H1 (cell line): ENCODE measurements around the gene CNFN. TPM values are rescaled to one million over a fixed set of nuclear protein-coding genes. Genes with fewer than 3 reads are reported as not detected.

ENCODE experiments used
- CHD7 ChIP-seq: fragments of 300-600 bp; sonication (generic); IDR thresholded peaks from 2 replicates; pipeline ENCODE4 v1.7.1; 2012; ENCODE audit warnings: low read length, moderate library complexity, mild to moderate bottlenecking, inconsistent platforms; ENCODE audit not compliant: insufficient replicate concordance
- EP300 ChIP-seq, 2 experiments: IDR thresholded peaks; 1 replicate in 1 of 2; 2 replicates in 1 of 2; pipeline ENCODE4 v1.6.1; 2011 to 2012; ENCODE audit warnings: low read depth in 2 of 2, low read length in 2 of 2, mild to moderate bottlenecking in 2 of 2, borderline replicate concordance in 1 of 2, inconsistent platforms in 1 of 2, moderate library complexity in 1 of 2
- FOSL1 ChIP-seq: IDR thresholded peaks from 2 replicates; pipeline ENCODE4 v1.6.1; 2011; ENCODE audit warnings: mild to moderate bottlenecking, low read depth, low read length, moderate library complexity; ENCODE audit not compliant: insufficient read depth
- GTF2F1 ChIP-seq: IDR thresholded peaks from 2 replicates; pipeline ENCODE4 v1.6.1; 2012; ENCODE audit warnings: low read depth, low read length, improper control_type of control experiment, borderline replicate concordance
- RAD21 ChIP-seq, 2 experiments: IDR thresholded peaks in 1 of 2; conservative IDR thresholded peaks in 1 of 2; 2 replicates each; pipeline ENCODE4 v1.6.1; 2011; ENCODE audit warnings: low read depth in 2 of 2, low read length in 2 of 2, improper control_type of control experiment in 1 of 2, inconsistent platforms in 1 of 2, mild to moderate bottlenecking in 1 of 2, moderate library complexity in 1 of 2
- SIX5 ChIP-seq: IDR thresholded peaks from 2 replicates; pipeline ENCODE4 v1.6.1; 2011; ENCODE audit warnings: mild to moderate bottlenecking, low read depth, low read length
- TAF1 ChIP-seq: IDR thresholded peaks from 2 replicates; pipeline ENCODE4 v1.6.1; 2011; ENCODE audit warnings: mild to moderate bottlenecking, low read depth, low read length
- TBP ChIP-seq: IDR thresholded peaks from 2 replicates; pipeline ENCODE4 v1.6.1; 2011; ENCODE audit warnings: low read depth, low read length, improper control_type of control experiment
- polyA plus RNA-seq, 7 experiments: library from polyadenylated mRNA; depleted of rRNA in 3 of 7; stranded (reverse) in 5 of 7; unstranded in 2 of 7; fragments of >200 nt in 5 of 7; fragments of 200-250 nt in 2 of 7; gene quantifications; 1 replicate in 5 of 7; 2 replicates in 1 of 7; 4 replicates in 1 of 7; pipeline versions ENCODE4 v1.2.1 to v1.2.3, GENCODE V29; 2011 to 2013; ENCODE audit warnings: missing spikeins in 2 of 7, mixed read lengths in 2 of 7
- total RNA-seq: library from RNA; stranded (reverse); fragmentation: NEBNext Ultra II Directional; extraction: Animal tissue kit (Norgen Biotek cat#: 25700); gene quantifications from 2 replicates; pipeline ENCODE4 v1.2.1, GENCODE V29; 2021

Gene CNFN
- total and polyA plus RNA-seq, 2 of the 8 experiments (the other 6 are each of a cell fraction or from before 2014, with no cell fraction given): 8.9 to 31.5 TPM

- no peak for TF ChIP-seq CHD7
- TF ChIP-seq FOSL1: no peak
- TF ChIP-seq SIX5: no peak
- TF ChIP-seq GTF2F1: no peak
- no peak for TF ChIP-seq TBP
- TF ChIP-seq TAF1: no peak
- TF ChIP-seq EP300 (IDR thresholded peaks at IDR 0.05; ENCODE audit: borderline replicate concordance in 1 of 2, low read depth in 2 of 2, low read length in 2 of 2): no peak
- no peak for TF ChIP-seq RAD21 (IDR thresholded peaks at IDR 0.05 in 1 of 2, conservative IDR thresholded peaks at IDR 0.05 in 1 of 2; ENCODE audit: low read depth in 2 of 2, low read length in 2 of 2)
- TF ChIP-seq, all 59 proteins: peak for 0
Observed at GRCh38 chr19:42419309-42419708, 29.2 kb upstream of the CNFN start (continued).
